GM21717 (cell line): ENCODE data around the gene GLT8D2.

Experiments
- ATAC-seq: cut with Tn5 transposase; IDR thresholded peaks from one replicate; pipeline ENCODE4 v1.9.1; 2021; ENCODE audit warnings: mild to moderate bottlenecking, moderate library complexity; ENCODE audit not compliant: unreplicated experiment

GLT8D2 gene

GRCh38 chr12:104003596-104003995 is 46.4 kb downstream of the GLT8D2 start:
- ATAC-seq, result no peak

- ATAC-seq, result no peak
These were observed 47.3 kb downstream of the GLT8D2 start for GRCh38 chr12:104002686-104003085.

GRCh38 chr12:104000807-104001434 is 49.1 kb downstream of the GLT8D2 start:
- no peak for ATAC-seq

- ATAC-seq, result no peak
These were observed 51.0 kb downstream of the GLT8D2 start for GRCh38 chr12:103998976-103999375.

- no peak for ATAC-seq
These were observed 52.6 kb downstream of the GLT8D2 start for GRCh38 chr12:103997286-103997900.

GRCh38 chr12:103996595-103996994 is 53.4 kb downstream of the GLT8D2 start:
- no peak for ATAC-seq

GRCh38 chr12:103994235-103994634 is 55.8 kb downstream of the GLT8D2 start:
- no peak for ATAC-seq

GRCh38 chr12:103986829-103987228 is 63.2 kb downstream of the GLT8D2 start:
- ATAC-seq, result no peak

- no peak for ATAC-seq
These were observed 71.5 kb downstream of the GLT8D2 start for GRCh38 chr12:103978384-103978982.

GRCh38 chr12:103975368-103975767 is 74.6 kb downstream of the GLT8D2 start:
- ATAC-seq, result no peak

GRCh38 chr12:103973909-103974308 is 76.1 kb downstream of the GLT8D2 start:
- no peak for ATAC-seq

GRCh38 chr12:103969391-103969790 is 80.6 kb downstream of the GLT8D2 start:
- ATAC-seq, result no peak

GRCh38 chr12:103966736-103967135 is 83.3 kb downstream of the GLT8D2 start:
- no peak for ATAC-seq

- peak; percentile 90 for ATAC-seq
These were observed 84.1 kb downstream of the GLT8D2 start, which contains the start of gene TDG for GRCh38 chr12:103965590-103966504. TDG (plus strand) TSS chr12:103965872; CDS start chr12:103966038, 166 bp downstream.

GRCh38 chr12:103965255-103965589 is 84.8 kb downstream of the GLT8D2 start:
- ATAC-seq, result no peak

GRCh38 chr12:103964805-103965204 is 85.2 kb downstream of the GLT8D2 start:
- ATAC-seq, result no peak

- no peak for ATAC-seq
These were observed 87.5 kb downstream of the GLT8D2 start for GRCh38 chr12:103962493-103962892.

- no peak for ATAC-seq
These were observed 89.3 kb downstream of the GLT8D2 start for GRCh38 chr12:103960616-103961227.

- ATAC-seq, result no peak
These were observed 91.4 kb downstream of the GLT8D2 start for GRCh38 chr12:103958621-103959020.

GRCh38 chr12:103957865-103958388 is 92.1 kb downstream of the GLT8D2 start:
- ATAC-seq, result no peak
